Measurements from ENCODE around the gene ACSBG1. TPM values are rescaled to one million over a fixed set of nuclear protein-coding genes. Genes with fewer than 3 reads are reported as not detected.
A peak's percentile ranks its signal among the peaks of the same experiment; 100 is the strongest.

Gene ACSBG1
- total RNA-seq, 1 donor from 2014 or later: not detected

- Mint-ChIP-seq H3K4me3 (ENCODE audit: low read depth) (no peak overlapping the region), H3K36me3 (ENCODE audit: insufficient read depth) (no peaks in the 10 kb centered on the region), H3K27me3 (peaks cover 10% of the 10 kb centered on the region), H3K4me1 (ENCODE audit: low read depth) (peaks cover 13% of the 10 kb centered on the region), H3K27ac (no peak overlapping the region), H3K9me3 (ENCODE audit: low read depth) (no peaks in the 10 kb centered on the region)
- DNase-seq (ENCODE audit: low spot score, unreplicated experiment): no peak
- no peak for TF ChIP-seq CTCF (IDR thresholded peaks at IDR 0.05; ENCODE audit: unreplicated experiment)
Observed at GRCh38 chr15:78239811-78240210, 5.4 kb upstream of the ACSBG1 start.

GRCh38 chr15:78237146-78237545 is 2.8 kb upstream of the ACSBG1 start:
- H3K4me1 Mint-ChIP-seq (ENCODE audit: low read depth): peaks cover 5% of the 10 kb centered on the region
- no peak for DNase-seq (ENCODE audit: low spot score, unreplicated experiment)
- peaks cover 14% of the 10 kb centered on the region for H3K27me3 Mint-ChIP-seq
- no peaks in the 10 kb centered on the region for H3K9me3 Mint-ChIP-seq (ENCODE audit: low read depth)
- H3K27ac Mint-ChIP-seq: peak overlapping the region; percentile 16
- TF ChIP-seq CTCF (IDR thresholded peaks at IDR 0.05; ENCODE audit: unreplicated experiment): no peak
- H3K36me3 Mint-ChIP-seq (ENCODE audit: insufficient read depth): no peaks in the 10 kb centered on the region
- H3K4me3 Mint-ChIP-seq (ENCODE audit: low read depth): no peak overlapping the region

GRCh38 chr15:78236491-78236890 is 2.1 kb upstream of the ACSBG1 start:
- no peak overlapping the region for H3K27ac Mint-ChIP-seq
- no peak for DNase-seq (ENCODE audit: low spot score, unreplicated experiment)
- no peaks in the 10 kb centered on the region for H3K36me3 Mint-ChIP-seq (ENCODE audit: insufficient read depth)
- no peaks in the 10 kb centered on the region for H3K9me3 Mint-ChIP-seq (ENCODE audit: low read depth)
- H3K4me1 Mint-ChIP-seq (ENCODE audit: low read depth): peaks cover 5% of the 10 kb centered on the region
- H3K27me3 Mint-ChIP-seq: peaks cover 14% of the 10 kb centered on the region
- H3K4me3 Mint-ChIP-seq (ENCODE audit: low read depth): no peak overlapping the region
- no peak for TF ChIP-seq CTCF (IDR thresholded peaks at IDR 0.05; ENCODE audit: unreplicated experiment)

GRCh38 chr15:78233496-78233895 is 869 bp downstream of the ACSBG1 start:
- Mint-ChIP-seq H3K27ac (no peak overlapping the region), H3K36me3 (ENCODE audit: insufficient read depth) (no peaks in the 10 kb centered on the region), H3K27me3 (peaks cover 13% of the 10 kb centered on the region), H3K4me1 (ENCODE audit: low read depth) (peaks cover 5% of the 10 kb centered on the region), H3K9me3 (ENCODE audit: low read depth) (no peaks in the 10 kb centered on the region), H3K4me3 (ENCODE audit: low read depth) (no peak overlapping the region)
- no peak for TF ChIP-seq CTCF (IDR thresholded peaks at IDR 0.05; ENCODE audit: unreplicated experiment)
- no peak for DNase-seq (ENCODE audit: low spot score, unreplicated experiment)

- H3K4me1 Mint-ChIP-seq (ENCODE audit: low read depth): peaks cover 5% of the 10 kb centered on the region
- no peak for TF ChIP-seq CTCF (IDR thresholded peaks at IDR 0.05; ENCODE audit: unreplicated experiment)
- H3K27me3 Mint-ChIP-seq: peaks cover 12% of the 10 kb centered on the region
Observed at GRCh38 chr15:78232951-78233350, 1.4 kb downstream of the ACSBG1 start.

More at GRCh38 chr15:78232951-78233350, 1.4 kb downstream of the ACSBG1 start:
- DNase-seq (ENCODE audit: low spot score, unreplicated experiment): no peak
- Mint-ChIP-seq H3K4me3 (ENCODE audit: low read depth) (no peak overlapping the region), H3K27ac (no peak overlapping the region), H3K9me3 (ENCODE audit: low read depth) (no peaks in the 10 kb centered on the region), H3K36me3 (ENCODE audit: insufficient read depth) (no peaks in the 10 kb centered on the region)
